GM20000 (cell line): ENCODE data around the gene GPR68.

ENCODE experiments used
- DNase-seq: peaks from one replicate; pipeline ENCODE4 v3.0.0; 2012; ENCODE audit warnings: low spot score
- TF ChIP-seq, protein P1 (sequence below): IDR thresholded peaks from 2 replicates; pipeline ENCODE4 v1.5.1; 2012; ENCODE audit warnings: mild to moderate bottlenecking, control low read depth; ENCODE audit errors: extremely low read depth, missing control alignments

GPR68 gene

DNA sequence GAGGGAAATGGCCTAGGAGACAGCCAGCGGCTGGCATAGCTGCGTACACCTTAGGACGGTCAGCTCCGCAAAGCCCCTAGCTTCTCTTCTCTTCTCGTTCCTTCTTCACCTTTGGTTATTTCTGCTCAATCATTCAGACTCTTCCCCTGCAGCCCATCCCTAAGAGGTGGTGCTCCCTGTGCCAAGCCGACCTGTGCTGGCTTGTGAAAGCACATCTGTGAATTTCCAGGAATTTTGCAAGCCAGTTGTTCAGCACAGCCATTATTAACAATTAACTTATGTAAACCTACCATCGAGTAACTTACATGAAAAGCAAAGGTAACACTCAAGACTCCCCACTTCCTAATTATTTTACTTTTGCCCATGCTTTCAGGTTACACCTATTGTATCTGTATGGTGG lies 20.9 kb upstream of the GPR68 start:
- TF ChIP-seq, protein P1, sequence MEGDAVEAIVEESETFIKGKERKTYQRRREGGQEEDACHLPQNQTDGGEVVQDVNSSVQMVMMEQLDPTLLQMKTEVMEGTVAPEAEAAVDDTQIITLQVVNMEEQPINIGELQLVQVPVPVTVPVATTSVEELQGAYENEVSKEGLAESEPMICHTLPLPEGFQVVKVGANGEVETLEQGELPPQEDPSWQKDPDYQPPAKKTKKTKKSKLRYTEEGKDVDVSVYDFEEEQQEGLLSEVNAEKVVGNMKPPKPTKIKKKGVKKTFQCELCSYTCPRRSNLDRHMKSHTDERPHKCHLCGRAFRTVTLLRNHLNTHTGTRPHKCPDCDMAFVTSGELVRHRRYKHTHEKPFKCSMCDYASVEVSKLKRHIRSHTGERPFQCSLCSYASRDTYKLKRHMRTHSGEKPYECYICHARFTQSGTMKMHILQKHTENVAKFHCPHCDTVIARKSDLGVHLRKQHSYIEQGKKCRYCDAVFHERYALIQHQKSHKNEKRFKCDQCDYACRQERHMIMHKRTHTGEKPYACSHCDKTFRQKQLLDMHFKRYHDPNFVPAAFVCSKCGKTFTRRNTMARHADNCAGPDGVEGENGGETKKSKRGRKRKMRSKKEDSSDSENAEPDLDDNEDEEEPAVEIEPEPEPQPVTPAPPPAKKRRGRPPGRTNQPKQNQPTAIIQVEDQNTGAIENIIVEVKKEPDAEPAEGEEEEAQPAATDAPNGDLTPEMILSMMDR: no peak
- DNase-seq: no peak

DNA sequence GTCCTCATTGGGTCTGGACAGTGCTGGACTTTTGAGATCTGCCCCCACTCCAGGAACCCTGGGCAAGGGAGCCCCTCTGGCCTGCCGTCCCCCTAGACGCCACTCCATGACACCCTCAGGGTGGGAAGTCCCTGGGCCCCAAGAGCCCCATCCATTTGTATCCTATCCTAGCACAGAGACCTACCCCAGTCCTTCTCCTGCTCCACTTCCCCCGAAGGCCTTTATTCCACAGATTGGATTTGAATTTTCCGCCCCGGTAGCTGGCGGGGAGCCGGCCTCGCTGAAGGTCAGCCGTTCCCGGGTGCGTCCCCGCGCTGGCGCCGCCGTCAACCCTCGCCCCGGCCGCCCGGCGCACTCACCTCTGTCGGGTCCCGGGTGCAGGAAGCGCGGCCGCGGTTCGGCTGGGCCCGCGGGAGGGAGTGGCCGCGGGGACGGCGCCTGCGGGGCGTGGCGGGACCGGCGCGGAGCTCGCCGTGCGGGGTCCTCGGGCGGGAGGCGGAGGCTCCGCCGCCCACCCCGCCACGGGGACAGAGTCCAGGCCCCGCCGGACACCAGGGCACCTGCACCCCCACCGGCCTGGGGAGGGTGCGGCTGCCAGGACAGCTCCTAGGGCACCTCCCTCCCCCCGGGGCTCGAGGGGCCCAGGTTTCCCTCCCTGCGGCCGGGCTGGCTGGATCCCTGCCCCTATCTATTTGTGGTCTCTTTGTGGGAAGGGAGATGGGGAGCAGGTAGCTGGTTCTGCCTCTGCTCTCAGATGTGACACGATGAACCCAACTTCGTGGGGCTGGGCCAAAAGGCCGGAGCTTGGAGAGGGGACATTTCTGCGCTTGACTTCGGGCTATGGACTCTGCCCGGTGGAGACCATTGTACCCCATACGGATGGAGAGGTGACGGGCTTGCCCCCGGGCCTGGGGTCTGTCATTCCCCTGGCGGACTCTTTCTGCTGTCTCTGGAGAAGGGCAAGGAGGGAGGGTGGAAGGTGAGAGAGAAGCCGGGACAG lies 19.9 kb upstream of the GPR68 start:
- TF ChIP-seq, protein P1: no peak
- DNase-seq: no peak

DNA sequence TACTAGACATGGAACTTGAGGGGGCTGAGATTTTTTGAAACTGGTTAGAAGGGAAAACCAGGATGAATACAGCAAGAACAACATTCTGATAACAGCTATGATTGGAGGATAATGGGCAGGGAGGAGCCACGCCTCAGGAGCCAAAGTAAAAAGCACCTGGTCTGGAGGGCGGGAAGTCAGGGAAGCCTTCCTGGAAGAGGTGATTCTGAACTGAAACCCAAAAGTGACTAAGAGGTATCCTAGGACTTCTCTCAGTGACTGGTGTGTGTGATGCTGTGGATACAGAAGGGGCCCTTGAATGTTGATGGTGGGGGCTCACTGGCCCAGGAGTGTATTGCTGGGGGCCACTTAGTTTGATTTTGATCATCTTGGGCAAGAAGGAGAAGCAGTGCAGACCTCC lies 18.8 kb upstream of the GPR68 start:
- no peak for DNase-seq
- TF ChIP-seq, protein P1: no peak

DNA sequence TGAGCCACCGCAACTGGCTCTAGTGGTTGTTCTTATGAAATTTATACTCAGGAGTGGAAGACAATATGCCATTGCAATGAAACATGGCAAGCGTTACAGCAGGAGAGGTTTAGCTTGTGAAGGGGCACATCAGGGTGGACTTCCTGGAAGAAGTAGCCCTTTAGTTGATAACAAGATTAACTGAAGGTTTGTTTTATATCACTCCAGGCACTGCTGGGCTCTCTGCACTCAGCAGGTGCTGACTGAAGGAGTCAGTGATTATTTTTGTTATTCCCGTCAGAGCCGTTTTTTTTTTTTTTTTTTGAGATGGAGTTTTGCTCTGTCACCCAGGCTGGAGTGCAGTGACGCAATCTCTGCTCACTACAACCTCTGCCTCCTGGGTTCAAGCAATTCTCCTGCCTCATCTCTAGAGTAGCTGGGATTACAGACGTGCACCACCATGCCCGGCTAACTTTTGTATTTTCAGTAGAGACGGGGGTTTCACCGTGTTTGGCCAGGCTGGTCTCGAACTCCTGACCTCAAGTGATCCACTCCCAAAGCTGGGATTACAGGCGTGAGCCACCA lies 17.6 kb upstream of the GPR68 start:
- no peak for DNase-seq
- TF ChIP-seq, protein P1: no peak

DNA sequence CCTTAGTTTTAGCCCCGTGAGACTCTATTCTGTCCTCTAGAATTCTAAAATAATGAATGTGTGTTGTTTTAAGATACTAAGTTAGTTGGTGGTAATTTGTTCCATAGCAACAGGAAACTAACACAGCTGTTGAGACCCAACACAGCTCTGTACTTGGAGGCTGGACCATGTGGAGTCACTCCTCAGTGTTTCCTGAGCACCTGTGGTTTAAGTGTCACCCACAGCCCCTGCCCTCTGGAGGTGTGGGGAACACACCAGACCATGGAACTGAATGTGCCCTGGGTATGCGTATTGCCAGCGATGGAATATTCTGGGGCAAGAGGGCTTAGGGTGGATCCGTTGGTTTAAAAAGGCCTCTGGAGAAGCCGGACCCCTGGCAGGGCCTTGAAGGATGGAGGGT lies 16.6 kb upstream of the GPR68 start:
- TF ChIP-seq, protein P1: no peak
- no peak for DNase-seq

DNA sequence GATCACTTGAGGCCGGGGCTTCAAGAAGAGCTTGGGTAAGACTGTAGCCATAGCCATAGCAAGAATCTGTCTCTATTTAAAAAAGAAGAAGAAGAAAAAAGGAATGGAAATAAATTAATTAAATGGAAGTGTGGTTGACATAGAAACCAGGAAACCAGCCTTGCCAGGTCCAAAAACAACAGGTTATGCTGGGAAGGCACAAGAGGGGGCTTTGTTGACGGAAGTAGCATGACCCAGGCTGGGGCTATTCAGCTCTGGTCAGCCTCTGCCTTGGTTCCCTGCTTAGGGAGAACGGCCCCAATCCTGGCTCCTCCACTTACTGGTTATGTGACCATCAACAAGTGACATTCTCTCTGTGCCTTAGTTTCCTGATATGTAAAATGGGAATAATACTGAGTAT lies 14.4 kb upstream of the GPR68 start:
- no peak for DNase-seq
- TF ChIP-seq, protein P1: no peak

DNA sequence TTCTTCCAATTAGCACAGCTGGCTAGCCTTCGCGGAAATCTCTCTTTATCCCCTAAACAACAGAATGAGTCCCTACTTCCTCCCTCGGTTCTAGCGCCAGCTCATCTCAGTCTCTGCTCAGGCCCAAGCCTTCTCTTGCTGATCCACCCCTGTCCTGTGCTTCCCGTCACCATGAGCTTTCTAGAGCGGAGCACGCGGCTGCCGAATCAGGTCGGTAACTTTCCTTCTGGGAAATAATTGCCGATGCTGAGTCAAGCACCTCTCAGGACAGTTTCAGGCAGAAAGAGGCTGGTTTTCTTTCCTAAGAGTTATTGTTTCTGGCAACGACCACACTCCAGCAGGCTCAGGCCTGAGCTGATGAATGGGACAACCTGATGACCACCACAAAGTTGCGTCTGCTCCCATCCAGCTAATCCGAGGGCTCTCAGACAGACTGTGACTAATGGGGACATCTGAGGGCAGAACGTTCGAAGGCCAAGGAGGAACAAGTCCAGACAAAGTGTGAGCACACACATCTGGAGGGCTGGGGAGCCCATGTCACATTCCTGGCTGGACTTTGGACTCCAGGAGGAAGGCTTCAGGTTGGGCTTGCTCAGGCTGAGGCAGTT lies 13.6 kb upstream of the GPR68 start:
- DNase-seq: no peak
- TF ChIP-seq, protein P1: no peak
